ENCODE results near the gene ACOD1. TPM values are rescaled to one million over a fixed set of nuclear protein-coding genes. Genes with fewer than 3 reads are reported as not detected.
A peak's percentile ranks its signal among the peaks of the same experiment; 100 is the strongest.
"Not testable (repeated sequence)": the region's sequence is repeated elsewhere in the genome, so short reads cannot be mapped to it uniquely, and the experiment has no call there.

The ACOD1 gene
- not detected in 3 replicates for total RNA-seq
- long read RNA-seq: 0 reads

DNA sequence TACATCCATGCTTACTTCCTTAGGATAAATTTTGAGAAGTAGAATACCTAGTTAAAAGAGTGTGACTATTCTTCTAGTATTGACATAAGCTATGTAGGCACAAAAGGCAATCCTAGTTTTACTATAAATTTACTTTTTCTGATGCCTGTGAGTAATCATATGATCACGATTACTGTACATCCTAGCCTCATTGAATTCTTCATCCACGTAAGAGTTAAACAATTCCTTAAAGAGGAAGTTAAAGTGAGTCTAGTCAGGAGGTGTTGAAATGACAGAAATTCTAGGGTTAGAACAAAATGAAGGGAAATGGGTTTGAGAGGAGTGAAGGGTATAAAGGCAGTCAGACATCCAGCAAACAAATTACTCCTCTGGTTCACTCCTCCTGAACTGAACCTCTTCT is at the start of gene ACOD1:
Gene ACOD1, plus strand, starts transcription at position 363 of the 400 bp plus-strand sequence. CDS start 48 bp downstream, outside the sequence.
- DNase-seq (ENCODE audit: low spot score): no peak
- H3K27me3 Mint-ChIP-seq (ENCODE audit: low read depth): peaks cover 17% of the 10 kb centered on the region
- H3K9me3 Mint-ChIP-seq (ENCODE audit: low read depth): peaks cover 3% of the 10 kb centered on the region
- H3K4me3 Mint-ChIP-seq (ENCODE audit: unreplicated experiment): no peak within 1 kb of the TSS
- H3K27ac Mint-ChIP-seq (ENCODE audit: unreplicated experiment): no peak within 1 kb of the TSS
- H3K4me1 Mint-ChIP-seq (ENCODE audit: low read depth): peaks cover 5% of the 10 kb centered on the region
- H3K36me3 Mint-ChIP-seq (ENCODE audit: low read depth): no peaks in the 10 kb centered on the region
- TF ChIP-seq, protein P1, sequence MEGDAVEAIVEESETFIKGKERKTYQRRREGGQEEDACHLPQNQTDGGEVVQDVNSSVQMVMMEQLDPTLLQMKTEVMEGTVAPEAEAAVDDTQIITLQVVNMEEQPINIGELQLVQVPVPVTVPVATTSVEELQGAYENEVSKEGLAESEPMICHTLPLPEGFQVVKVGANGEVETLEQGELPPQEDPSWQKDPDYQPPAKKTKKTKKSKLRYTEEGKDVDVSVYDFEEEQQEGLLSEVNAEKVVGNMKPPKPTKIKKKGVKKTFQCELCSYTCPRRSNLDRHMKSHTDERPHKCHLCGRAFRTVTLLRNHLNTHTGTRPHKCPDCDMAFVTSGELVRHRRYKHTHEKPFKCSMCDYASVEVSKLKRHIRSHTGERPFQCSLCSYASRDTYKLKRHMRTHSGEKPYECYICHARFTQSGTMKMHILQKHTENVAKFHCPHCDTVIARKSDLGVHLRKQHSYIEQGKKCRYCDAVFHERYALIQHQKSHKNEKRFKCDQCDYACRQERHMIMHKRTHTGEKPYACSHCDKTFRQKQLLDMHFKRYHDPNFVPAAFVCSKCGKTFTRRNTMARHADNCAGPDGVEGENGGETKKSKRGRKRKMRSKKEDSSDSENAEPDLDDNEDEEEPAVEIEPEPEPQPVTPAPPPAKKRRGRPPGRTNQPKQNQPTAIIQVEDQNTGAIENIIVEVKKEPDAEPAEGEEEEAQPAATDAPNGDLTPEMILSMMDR (IDR thresholded peaks at IDR 0.05): no peak

DNA sequence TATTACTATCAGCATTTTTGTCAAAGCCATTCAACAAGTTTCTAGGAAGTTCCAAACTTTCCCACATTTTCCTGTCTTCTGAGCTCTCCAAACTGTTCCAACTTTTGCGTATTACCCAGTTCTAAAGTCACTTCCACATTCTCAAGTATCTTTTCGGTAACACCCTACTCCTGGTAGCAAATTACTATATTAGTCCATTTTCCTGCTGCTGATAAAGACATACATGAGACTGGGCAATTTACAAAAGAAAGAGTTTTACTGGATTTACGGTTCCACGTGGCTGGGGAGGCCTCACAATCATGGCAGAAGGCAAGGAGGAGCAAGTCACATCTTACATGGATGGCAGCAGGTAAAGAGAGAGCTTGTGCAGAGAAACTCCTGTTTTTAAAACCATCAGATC is 49.2 kb upstream of the ACOD1 start:
- Mint-ChIP-seq H3K27me3 (ENCODE audit: low read depth) (peaks cover 40% of the 10 kb centered on the region), H3K9me3 (ENCODE audit: low read depth) (peaks cover 22% of the 10 kb centered on the region)
- not testable (repeated sequence) for H3K36me3 Mint-ChIP-seq (ENCODE audit: low read depth); H3K27ac Mint-ChIP-seq (ENCODE audit: unreplicated experiment); H3K4me1 Mint-ChIP-seq (ENCODE audit: low read depth); H3K4me3 Mint-ChIP-seq (ENCODE audit: unreplicated experiment); DNase-seq (ENCODE audit: low spot score)

DNA sequence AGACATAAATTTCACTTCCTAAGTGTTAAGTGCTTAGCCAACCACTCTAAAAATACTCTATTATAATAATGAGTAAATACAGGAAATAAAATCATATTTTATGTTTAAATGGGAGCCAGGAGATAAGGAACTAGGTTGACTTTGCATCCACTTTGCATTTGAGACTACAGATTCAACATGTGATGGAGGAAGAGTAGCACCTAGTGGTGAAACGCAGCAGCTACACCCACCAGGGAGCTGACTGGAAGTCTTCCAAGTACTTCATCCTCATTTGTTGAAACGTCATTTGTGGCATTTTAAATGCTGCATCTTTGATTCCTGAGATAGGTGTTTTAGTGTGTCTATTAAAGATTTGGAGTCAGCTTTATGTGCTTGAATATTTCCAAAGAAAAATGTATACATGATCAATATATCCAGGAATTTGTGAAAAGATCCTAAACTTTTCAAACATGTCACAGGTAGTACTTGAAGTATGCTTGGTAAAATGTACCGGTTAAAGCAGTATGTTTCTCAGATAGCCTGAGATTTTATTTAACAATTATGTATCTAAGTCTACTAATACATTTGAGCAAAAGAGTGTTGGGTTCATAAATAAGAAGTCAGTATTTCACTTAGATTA is 44.7 kb upstream of the ACOD1 start:
- Mint-ChIP-seq H3K27me3 (ENCODE audit: low read depth) (peaks cover 48% of the 10 kb centered on the region), H3K27ac (ENCODE audit: unreplicated experiment) (no peak overlapping the region), H3K4me1 (ENCODE audit: low read depth) (no peaks in the 10 kb centered on the region), H3K9me3 (ENCODE audit: low read depth) (peaks cover 12% of the 10 kb centered on the region), H3K36me3 (ENCODE audit: low read depth) (peaks cover 7% of the 10 kb centered on the region), H3K4me3 (ENCODE audit: unreplicated experiment) (no peak overlapping the region)
- TF ChIP-seq, protein P1 (IDR thresholded peaks at IDR 0.05): peak; percentile 100
- DNase-seq (ENCODE audit: low spot score): no peak

DNA sequence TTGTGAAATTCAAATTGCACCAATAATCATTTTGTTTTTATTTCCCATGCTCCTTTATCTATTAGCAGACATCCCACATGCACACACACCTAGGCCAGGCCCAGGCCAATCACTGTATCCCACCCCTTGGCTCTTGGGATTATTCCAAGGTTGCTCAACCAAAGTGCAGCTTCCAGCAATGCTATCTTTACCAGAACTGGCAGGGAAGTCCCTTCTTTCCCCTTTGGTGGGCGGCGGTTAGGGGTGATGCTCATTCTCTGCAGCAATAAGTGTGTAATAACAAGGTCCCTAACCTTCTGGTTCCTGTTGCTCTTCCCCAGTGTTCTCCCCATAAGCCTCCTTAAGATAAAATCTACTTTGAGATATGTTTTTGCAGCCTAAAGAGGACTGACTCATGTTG is 43.8 kb upstream of the ACOD1 start:
- Mint-ChIP-seq H3K9me3 (ENCODE audit: low read depth) (peaks cover 3% of the 10 kb centered on the region), H3K27ac (ENCODE audit: unreplicated experiment) (no peak overlapping the region), H3K4me1 (ENCODE audit: low read depth) (no peaks in the 10 kb centered on the region), H3K27me3 (ENCODE audit: low read depth) (peaks cover 46% of the 10 kb centered on the region), H3K36me3 (ENCODE audit: low read depth) (peaks cover 2% of the 10 kb centered on the region), H3K4me3 (ENCODE audit: unreplicated experiment) (no peak overlapping the region)
- TF ChIP-seq, protein P1 (IDR thresholded peaks at IDR 0.05): no peak
- DNase-seq (ENCODE audit: low spot score): no peak

DNA sequence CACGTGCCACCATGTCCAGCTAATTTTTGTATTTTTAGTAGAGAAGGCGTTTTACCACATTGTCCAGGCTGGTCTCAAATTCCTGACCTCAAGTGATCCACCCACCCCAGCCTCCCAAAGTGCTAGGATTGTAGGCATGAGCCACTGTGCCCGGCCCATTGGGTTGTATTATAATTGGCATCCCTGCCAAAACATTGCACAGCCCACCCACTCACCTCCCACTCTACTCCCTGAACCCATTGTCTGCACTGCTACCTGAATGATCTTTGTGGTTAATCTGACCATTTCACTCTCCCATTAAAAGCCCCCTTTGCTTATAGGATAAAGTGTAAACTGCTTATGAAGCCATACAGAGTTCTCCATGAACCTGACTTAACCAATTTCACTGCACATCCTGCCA is 35.8 kb upstream of the ACOD1 start:
- Mint-ChIP-seq H3K9me3 (ENCODE audit: low read depth) (peaks cover 3% of the 10 kb centered on the region), H3K36me3 (ENCODE audit: low read depth) (peaks cover 2% of the 10 kb centered on the region), H3K4me1 (ENCODE audit: low read depth) (peaks cover 7% of the 10 kb centered on the region), H3K27ac (ENCODE audit: unreplicated experiment) (no peak overlapping the region), H3K27me3 (ENCODE audit: low read depth) (peaks cover 18% of the 10 kb centered on the region), H3K4me3 (ENCODE audit: unreplicated experiment) (no peak overlapping the region)
- TF ChIP-seq, protein P1 (IDR thresholded peaks at IDR 0.05): no peak
- DNase-seq (ENCODE audit: low spot score): no peak

DNA sequence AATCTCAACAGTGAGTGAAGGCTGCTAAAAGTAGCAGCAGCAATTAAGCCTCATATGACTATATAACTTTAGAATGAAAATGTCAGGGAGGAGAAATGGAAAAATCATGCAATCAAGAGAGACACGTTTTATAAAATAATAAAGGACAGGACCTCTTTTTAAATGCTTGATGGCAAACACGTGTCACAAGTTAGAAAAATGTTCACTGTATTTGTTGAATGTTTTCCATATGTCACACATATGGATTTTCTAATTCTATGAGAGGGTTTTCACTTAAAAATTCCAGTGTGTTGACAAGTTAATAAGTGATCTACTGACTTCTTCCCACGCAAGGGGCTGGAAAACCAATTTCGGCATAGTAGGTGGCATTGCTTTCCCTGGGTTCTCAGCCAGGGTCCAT is 34.4 kb upstream of the ACOD1 start:
- Mint-ChIP-seq H3K4me1 (ENCODE audit: low read depth) (peaks cover 15% of the 10 kb centered on the region), H3K36me3 (ENCODE audit: low read depth) (peaks cover 2% of the 10 kb centered on the region), H3K27ac (ENCODE audit: unreplicated experiment) (no peak overlapping the region), H3K9me3 (ENCODE audit: low read depth) (peaks cover 5% of the 10 kb centered on the region), H3K4me3 (ENCODE audit: unreplicated experiment) (no peak overlapping the region), H3K27me3 (ENCODE audit: low read depth) (peaks cover 18% of the 10 kb centered on the region)
- TF ChIP-seq, protein P1 (IDR thresholded peaks at IDR 0.05): no peak
- DNase-seq (ENCODE audit: low spot score): no peak

All from chondrocyte (in vitro differentiated cells).